Measurements from ENCODE around the gene SPC24. TPM values are rescaled to one million over a fixed set of nuclear protein-coding genes. Genes with fewer than 3 reads are reported as not detected.
A peak's percentile ranks its signal among the peaks of the same experiment; 100 is the strongest.

The SPC24 gene
- total and polyA plus RNA-seq, 9 of the 15 experiments (the other 6 are each of a cell fraction or from before 2014, with no cell fraction given), result 18.2 to 154 (median 60.9) TPM

DNA sequence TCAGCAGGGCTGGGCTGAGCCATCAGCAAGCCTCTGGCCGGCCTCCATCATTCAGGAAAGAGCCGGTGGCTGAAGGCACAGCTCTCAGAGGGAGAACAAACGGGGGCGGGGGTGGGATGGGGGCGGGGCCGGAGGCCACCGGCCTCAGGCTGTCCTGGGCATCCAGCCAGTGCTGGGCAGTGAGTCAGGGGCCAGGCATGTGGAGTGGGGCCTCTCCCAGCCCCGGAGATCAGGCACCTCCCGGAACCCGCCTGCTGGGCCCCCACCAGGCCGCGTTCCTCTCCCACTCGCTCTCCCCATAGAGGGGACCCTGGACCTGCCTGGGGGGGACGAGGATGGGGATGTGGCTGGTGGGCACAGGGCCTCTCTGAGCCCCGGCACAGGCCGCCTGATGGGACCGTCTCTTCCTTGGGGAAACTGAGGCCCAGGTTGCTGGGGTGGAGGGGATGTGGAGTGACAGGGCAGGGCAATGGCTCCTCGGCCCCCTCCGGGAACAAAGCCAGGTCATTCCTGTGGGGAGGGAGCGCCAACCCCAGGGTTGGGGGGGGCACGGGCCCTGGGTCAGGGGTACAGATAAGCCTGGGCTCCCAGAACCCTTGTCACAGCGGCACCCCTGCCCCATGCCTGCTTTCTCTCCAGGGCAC is 12.9 kb downstream of the SPC24 start (continued):
- TF ChIP-seq MBD2 (IDR thresholded peaks at IDR 0.05; ENCODE audit: borderline replicate concordance, low read depth) (0 out of 2 replicates have a peak, but pooled peaks have one; percentile 26), POLR2A (conservative IDR thresholded peaks at IDR 0.05) (0 out of 2 replicates have a peak, but pooled peaks have one; percentile 46), ZNF140 (CRISPR knock-in tag; IDR thresholded peaks at IDR 0.05) (no peak), ZBTB11 (CRISPR knock-in tag; IDR thresholded peaks at IDR 0.05) (0 out of 6 replicates have a peak, but pooled peaks of 1 of the 3 experiments have one; percentile 17), CEBPB (tag; IDR thresholded peaks at IDR 0.05) (no peak), SPI1 (IDR thresholded peaks at IDR 0.05; ENCODE audit: borderline replicate concordance, low read depth, low read length) (no peak), BRCA1 (IDR thresholded peaks at IDR 0.05) (no peak), BRCA1 (CRISPR knock-in tag; IDR thresholded peaks at IDR 0.05) (no peak), ZNF561 (CRISPR knock-in tag; conservative IDR thresholded peaks at IDR 0.05) (0 out of 2 replicates have a peak, but pooled peaks have one; percentile 51)
